ENCODE measurements around the gene NT5DC4.

NT5DC4 gene

DNA sequence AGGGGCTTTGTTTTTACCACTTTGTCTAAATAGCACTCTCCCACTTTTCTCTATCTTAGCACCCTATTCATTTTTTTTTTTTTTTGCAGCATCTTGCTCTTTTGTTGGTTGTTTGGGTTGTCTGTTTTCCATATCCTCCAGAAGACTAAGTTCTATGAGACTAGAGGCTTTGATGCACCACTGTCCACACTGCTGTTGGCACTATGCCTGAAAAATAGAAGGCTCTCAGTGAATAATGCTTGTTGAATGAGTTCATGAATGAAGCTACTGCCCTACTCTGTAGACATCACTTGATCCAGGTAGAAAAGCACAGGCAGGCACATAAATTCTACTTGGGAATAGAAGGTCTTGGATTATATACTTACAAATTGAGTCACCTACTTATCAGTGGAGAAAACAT is 56.2 kb downstream of the NT5DC4 start (continued):
- TF ChIP-seq, protein P1, sequence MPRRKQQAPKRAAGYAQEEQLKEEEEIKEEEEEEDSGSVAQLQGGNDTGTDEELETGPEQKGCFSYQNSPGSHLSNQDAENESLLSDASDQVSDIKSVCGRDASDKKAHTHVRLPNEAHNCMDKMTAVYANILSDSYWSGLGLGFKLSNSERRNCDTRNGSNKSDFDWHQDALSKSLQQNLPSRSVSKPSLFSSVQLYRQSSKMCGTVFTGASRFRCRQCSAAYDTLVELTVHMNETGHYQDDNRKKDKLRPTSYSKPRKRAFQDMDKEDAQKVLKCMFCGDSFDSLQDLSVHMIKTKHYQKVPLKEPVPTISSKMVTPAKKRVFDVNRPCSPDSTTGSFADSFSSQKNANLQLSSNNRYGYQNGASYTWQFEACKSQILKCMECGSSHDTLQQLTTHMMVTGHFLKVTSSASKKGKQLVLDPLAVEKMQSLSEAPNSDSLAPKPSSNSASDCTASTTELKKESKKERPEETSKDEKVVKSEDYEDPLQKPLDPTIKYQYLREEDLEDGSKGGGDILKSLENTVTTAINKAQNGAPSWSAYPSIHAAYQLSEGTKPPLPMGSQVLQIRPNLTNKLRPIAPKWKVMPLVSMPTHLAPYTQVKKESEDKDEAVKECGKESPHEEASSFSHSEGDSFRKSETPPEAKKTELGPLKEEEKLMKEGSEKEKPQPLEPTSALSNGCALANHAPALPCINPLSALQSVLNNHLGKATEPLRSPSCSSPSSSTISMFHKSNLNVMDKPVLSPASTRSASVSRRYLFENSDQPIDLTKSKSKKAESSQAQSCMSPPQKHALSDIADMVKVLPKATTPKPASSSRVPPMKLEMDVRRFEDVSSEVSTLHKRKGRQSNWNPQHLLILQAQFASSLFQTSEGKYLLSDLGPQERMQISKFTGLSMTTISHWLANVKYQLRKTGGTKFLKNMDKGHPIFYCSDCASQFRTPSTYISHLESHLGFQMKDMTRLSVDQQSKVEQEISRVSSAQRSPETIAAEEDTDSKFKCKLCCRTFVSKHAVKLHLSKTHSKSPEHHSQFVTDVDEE (CRISPR knock-in tag; IDR thresholded peaks at IDR 0.05), result no peak
- no peak for TF ChIP-seq ISL1 (CRISPR knock-in tag; IDR thresholded peaks at IDR 0.05)
- no peak for TF ChIP-seq OSR1 (CRISPR knock-in tag; IDR thresholded peaks at IDR 0.05)
- TF ChIP-seq TCF4 (CRISPR knock-in tag; IDR thresholded peaks at IDR 0.05; ENCODE audit: borderline replicate concordance), result no peak
- TF ChIP-seq ZNF8 (CRISPR knock-in tag; IDR thresholded peaks at IDR 0.05), result no peak
- TF ChIP-seq, protein P2, sequence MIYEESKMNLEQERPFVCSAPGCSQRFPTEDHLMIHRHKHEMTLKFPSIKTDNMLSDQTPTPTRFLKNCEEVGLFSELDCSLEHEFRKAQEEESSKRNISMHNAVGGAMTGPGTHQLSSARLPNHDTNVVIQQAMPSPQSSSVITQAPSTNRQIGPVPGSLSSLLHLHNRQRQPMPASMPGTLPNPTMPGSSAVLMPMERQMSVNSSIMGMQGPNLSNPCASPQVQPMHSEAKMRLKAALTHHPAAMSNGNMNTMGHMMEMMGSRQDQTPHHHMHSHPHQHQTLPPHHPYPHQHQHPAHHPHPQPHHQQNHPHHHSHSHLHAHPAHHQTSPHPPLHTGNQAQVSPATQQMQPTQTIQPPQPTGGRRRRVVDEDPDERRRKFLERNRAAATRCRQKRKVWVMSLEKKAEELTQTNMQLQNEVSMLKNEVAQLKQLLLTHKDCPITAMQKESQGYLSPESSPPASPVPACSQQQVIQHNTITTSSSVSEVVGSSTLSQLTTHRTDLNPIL (CRISPR knock-in tag; IDR thresholded peaks at IDR 0.05; ENCODE audit: low read depth), result no peak
- no peak for TF ChIP-seq ZNF70 (CRISPR knock-in tag; IDR thresholded peaks at IDR 0.05)
- no peak for TF ChIP-seq ARNTL (CRISPR knock-in tag; IDR thresholded peaks at IDR 0.05; ENCODE audit: borderline replicate concordance, low read depth)

DNA sequence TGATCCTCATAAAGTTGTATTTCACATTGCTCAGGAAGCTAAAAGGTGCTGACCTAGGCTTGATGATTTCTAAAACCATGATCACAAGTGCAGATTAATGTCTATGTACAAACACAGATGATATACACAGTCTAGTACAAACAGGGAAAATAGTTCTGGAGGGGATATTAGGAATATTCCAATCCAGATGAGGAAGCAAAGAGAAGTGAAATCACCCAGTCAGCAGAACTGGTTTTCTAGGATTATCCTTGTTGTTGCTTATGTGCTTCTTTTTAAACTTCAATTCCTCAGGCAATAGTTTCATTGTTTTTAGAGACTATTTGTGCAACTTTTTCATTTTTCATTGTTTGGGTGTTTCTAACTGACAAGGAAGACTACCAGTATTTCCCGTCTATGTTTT is 58.8 kb downstream of the NT5DC4 start:
- TF ChIP-seq, protein P3, sequence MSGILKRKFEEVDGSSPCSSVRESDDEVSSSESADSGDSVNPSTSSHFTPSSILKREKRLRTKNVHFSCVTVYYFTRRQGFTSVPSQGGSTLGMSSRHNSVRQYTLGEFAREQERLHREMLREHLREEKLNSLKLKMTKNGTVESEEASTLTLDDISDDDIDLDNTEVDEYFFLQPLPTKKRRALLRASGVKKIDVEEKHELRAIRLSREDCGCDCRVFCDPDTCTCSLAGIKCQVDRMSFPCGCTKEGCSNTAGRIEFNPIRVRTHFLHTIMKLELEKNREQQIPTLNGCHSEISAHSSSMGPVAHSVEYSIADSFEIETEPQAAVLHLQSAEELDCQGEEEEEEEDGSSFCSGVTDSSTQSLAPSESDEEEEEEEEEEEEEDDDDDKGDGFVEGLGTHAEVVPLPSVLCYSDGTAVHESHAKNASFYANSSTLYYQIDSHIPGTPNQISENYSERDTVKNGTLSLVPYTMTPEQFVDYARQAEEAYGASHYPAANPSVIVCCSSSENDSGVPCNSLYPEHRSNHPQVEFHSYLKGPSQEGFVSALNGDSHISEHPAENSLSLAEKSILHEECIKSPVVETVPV (CRISPR knock-in tag; IDR thresholded peaks at IDR 0.05), result no peak
- no peak for TF ChIP-seq ZNF70 (CRISPR knock-in tag; IDR thresholded peaks at IDR 0.05)
- TF ChIP-seq, protein P1 (CRISPR knock-in tag; IDR thresholded peaks at IDR 0.05), result no peak
- no peak for TF ChIP-seq GLIS3 (CRISPR knock-in tag; IDR thresholded peaks at IDR 0.05)
- TF ChIP-seq ZFP30 (CRISPR knock-in tag; IDR thresholded peaks at IDR 0.05), result no peak
- TF ChIP-seq RARB (CRISPR knock-in tag; IDR thresholded peaks at IDR 0.05), result no peak
- TF ChIP-seq CSDC2 (CRISPR knock-in tag; IDR thresholded peaks at IDR 0.05), result no peak
- TF ChIP-seq ZFP3 (CRISPR knock-in tag; IDR thresholded peaks at IDR 0.05), result no peak
- no peak for TF ChIP-seq OSR1 (CRISPR knock-in tag; IDR thresholded peaks at IDR 0.05)
- no peak for ATAC-seq

DNA sequence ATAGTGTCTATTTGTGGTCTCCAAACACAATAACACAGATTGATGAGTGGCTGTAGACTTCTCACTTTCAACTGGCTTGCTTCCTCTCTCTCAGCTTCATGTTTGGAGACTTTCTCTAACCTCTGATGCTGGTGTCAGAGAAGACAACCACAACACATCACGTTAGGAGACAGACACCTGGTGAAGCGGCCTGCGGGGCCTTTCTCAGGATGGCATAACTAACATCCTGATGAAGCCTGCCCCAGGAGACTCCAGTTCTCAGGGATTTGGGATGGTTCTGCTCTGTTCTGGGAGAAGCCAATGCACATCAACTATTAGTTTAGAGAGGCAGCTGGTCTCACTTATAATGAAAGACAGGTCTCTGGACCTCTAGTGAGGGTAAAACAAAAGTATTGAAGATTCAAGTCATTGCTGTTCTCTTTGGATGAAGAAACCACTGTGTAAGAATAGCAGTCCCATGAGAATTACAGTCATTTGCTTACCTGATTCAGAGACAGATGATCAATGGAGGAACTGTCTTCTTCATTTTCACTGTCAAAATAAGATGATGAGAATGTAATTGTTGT is 61.5 kb downstream of the NT5DC4 start:
- no peak for ATAC-seq
- TF ChIP-seq ESRRG (CRISPR knock-in tag; IDR thresholded peaks at IDR 0.05), result no peak
- TF ChIP-seq TCF4 (CRISPR knock-in tag; IDR thresholded peaks at IDR 0.05; ENCODE audit: borderline replicate concordance), result no peak
- TF ChIP-seq SNAI2 (CRISPR knock-in tag; IDR thresholded peaks at IDR 0.05), result no peak
- no peak for TF ChIP-seq ZNF8 (CRISPR knock-in tag; IDR thresholded peaks at IDR 0.05)
- TF ChIP-seq, protein P3 (CRISPR knock-in tag; IDR thresholded peaks at IDR 0.05), result no peak
- TF ChIP-seq ZNF70 (CRISPR knock-in tag; IDR thresholded peaks at IDR 0.05), result no peak
- no peak for TF ChIP-seq ISL1 (CRISPR knock-in tag; IDR thresholded peaks at IDR 0.05)
- no peak for TF ChIP-seq PPARA (CRISPR knock-in tag; IDR thresholded peaks at IDR 0.05; ENCODE audit: borderline replicate concordance)
- no peak for TF ChIP-seq BACH2 (CRISPR knock-in tag; IDR thresholded peaks at IDR 0.05; ENCODE audit: borderline replicate concordance)
- TF ChIP-seq CSDC2 (CRISPR knock-in tag; IDR thresholded peaks at IDR 0.05), result no peak
- no peak for TF ChIP-seq ZC3H10 (CRISPR knock-in tag; IDR thresholded peaks at IDR 0.05)

All from SK-N-SH treated with all-trans-retinoic acid at 6 μM for 48 hours (cell line).